ENCODE results near the gene RIOK2.
"Not testable (repeated sequence)": the region's sequence is repeated elsewhere in the genome, so short reads cannot be mapped to it uniquely, and the experiment has no call there.

Gene RIOK2

GRCh38 chr5:97193355-97193688 lies 10.3 kb upstream of the RIOK2 start:
- Histone ChIP-seq H3K4me3 (ENCODE audit: low read depth, low read length) (no peak overlapping the region), H3K9ac (ENCODE audit: low read depth, low read length) (no peak overlapping the region), H3K27me3 (ENCODE audit: control insufficient read depth, insufficient read depth, low read length) (no peaks in the 10 kb centered on the region), H3K4me1 (ENCODE audit: control insufficient read depth, insufficient read depth, low read length) (peaks cover 9% of the 10 kb centered on the region), H3K36me3 (ENCODE audit: control insufficient read depth, insufficient read depth, low read length) (no peaks in the 10 kb centered on the region), H3K9me3 (ENCODE audit: control insufficient read depth, insufficient read depth, low read length) (no peaks in the 10 kb centered on the region)

- Histone ChIP-seq H3K9ac (ENCODE audit: low read depth, low read length) (no peak overlapping the region), H3K9me3 (ENCODE audit: control insufficient read depth, insufficient read depth, low read length) (no peaks in the 10 kb centered on the region), H3K27me3 (ENCODE audit: control insufficient read depth, insufficient read depth, low read length) (no peaks in the 10 kb centered on the region), H3K4me3 (ENCODE audit: low read depth, low read length) (peak overlapping the region; percentile 10), H3K4me1 (ENCODE audit: control insufficient read depth, insufficient read depth, low read length) (peaks cover 9% of the 10 kb centered on the region), H3K36me3 (ENCODE audit: control insufficient read depth, insufficient read depth, low read length) (no peaks in the 10 kb centered on the region)
Measured at GRCh38 chr5:97192580-97193354, 9.7 kb upstream of the RIOK2 start.

GRCh38 chr5:97191893-97192292 lies 8.8 kb upstream of the RIOK2 start:
- Histone ChIP-seq H3K9ac (ENCODE audit: low read depth, low read length) (no peak overlapping the region), H3K4me1 (ENCODE audit: control insufficient read depth, insufficient read depth, low read length) (peaks cover 9% of the 10 kb centered on the region), H3K36me3 (ENCODE audit: control insufficient read depth, insufficient read depth, low read length) (no peaks in the 10 kb centered on the region), H3K27me3 (ENCODE audit: control insufficient read depth, insufficient read depth, low read length) (no peaks in the 10 kb centered on the region), H3K9me3 (ENCODE audit: control insufficient read depth, insufficient read depth, low read length) (no peaks in the 10 kb centered on the region), H3K4me3 (ENCODE audit: low read depth, low read length) (no peak overlapping the region)

GRCh38 chr5:97189523-97189922 lies 6.5 kb upstream of the RIOK2 start:
- not testable (repeated sequence) for H3K36me3 ChIP-seq (ENCODE audit: control insufficient read depth, insufficient read depth, low read length); H3K4me1 ChIP-seq (ENCODE audit: control insufficient read depth, insufficient read depth, low read length); H3K9ac ChIP-seq (ENCODE audit: low read depth, low read length); H3K9me3 ChIP-seq (ENCODE audit: control insufficient read depth, insufficient read depth, low read length); H3K27me3 ChIP-seq (ENCODE audit: control insufficient read depth, insufficient read depth, low read length); H3K4me3 ChIP-seq (ENCODE audit: low read depth, low read length)

GRCh38 chr5:97183930-97184213 lies 825 bp upstream of the RIOK2 start:
- no peaks in the 10 kb centered on the region for H3K9me3 ChIP-seq (ENCODE audit: control insufficient read depth, insufficient read depth, low read length)
- H3K4me1 ChIP-seq (ENCODE audit: control insufficient read depth, insufficient read depth, low read length), result no peaks in the 10 kb centered on the region
- H3K9ac ChIP-seq (ENCODE audit: low read depth, low read length), result no peak overlapping the region
- peak overlapping the region; percentile 89 for H3K4me3 ChIP-seq (ENCODE audit: low read depth, low read length)
- no peaks in the 10 kb centered on the region for H3K36me3 ChIP-seq (ENCODE audit: control insufficient read depth, insufficient read depth, low read length)
- H3K27me3 ChIP-seq (ENCODE audit: control insufficient read depth, insufficient read depth, low read length), result peaks cover 2% of the 10 kb centered on the region

GRCh38 chr5:97182571-97183099 lies 412 bp downstream of the RIOK2 start:
- Histone ChIP-seq H3K9ac (ENCODE audit: low read depth, low read length) (peak overlapping the region; percentile 77), H3K27me3 (ENCODE audit: control insufficient read depth, insufficient read depth, low read length) (peaks cover 2% of the 10 kb centered on the region), H3K4me3 (ENCODE audit: low read depth, low read length) (peak overlapping the region; percentile 89), H3K36me3 (ENCODE audit: control insufficient read depth, insufficient read depth, low read length) (peaks cover 7% of the 10 kb centered on the region), H3K9me3 (ENCODE audit: control insufficient read depth, insufficient read depth, low read length) (no peaks in the 10 kb centered on the region), H3K4me1 (ENCODE audit: control insufficient read depth, insufficient read depth, low read length) (no peaks in the 10 kb centered on the region)

GRCh38 chr5:97181856-97182545 lies 1.0 kb downstream of the RIOK2 start:
- Histone ChIP-seq H3K4me3 (ENCODE audit: low read depth, low read length) (peak overlapping the region; percentile 89), H3K9ac (ENCODE audit: low read depth, low read length) (no peak overlapping the region), H3K27me3 (ENCODE audit: control insufficient read depth, insufficient read depth, low read length) (peaks cover 2% of the 10 kb centered on the region), H3K36me3 (ENCODE audit: control insufficient read depth, insufficient read depth, low read length) (peaks cover 9% of the 10 kb centered on the region), H3K9me3 (ENCODE audit: control insufficient read depth, insufficient read depth, low read length) (no peaks in the 10 kb centered on the region), H3K4me1 (ENCODE audit: control insufficient read depth, insufficient read depth, low read length) (no peaks in the 10 kb centered on the region)

- H3K27me3 ChIP-seq (ENCODE audit: control insufficient read depth, insufficient read depth, low read length); H3K4me1 ChIP-seq (ENCODE audit: control insufficient read depth, insufficient read depth, low read length); H3K4me3 ChIP-seq (ENCODE audit: low read depth, low read length); H3K9me3 ChIP-seq (ENCODE audit: control insufficient read depth, insufficient read depth, low read length); H3K9ac ChIP-seq (ENCODE audit: low read depth, low read length): not testable (repeated sequence)
- peaks cover 15% of the 10 kb centered on the region for H3K36me3 ChIP-seq (ENCODE audit: control insufficient read depth, insufficient read depth, low read length)
Measured at GRCh38 chr5:97179457-97179856, 3.6 kb downstream of the RIOK2 start.

- Histone ChIP-seq H3K27me3 (ENCODE audit: control insufficient read depth, insufficient read depth, low read length) (no peaks in the 10 kb centered on the region), H3K4me1 (ENCODE audit: control insufficient read depth, insufficient read depth, low read length) (no peaks in the 10 kb centered on the region), H3K36me3 (ENCODE audit: control insufficient read depth, insufficient read depth, low read length) (peaks cover 18% of the 10 kb centered on the region), H3K4me3 (ENCODE audit: low read depth, low read length) (no peak overlapping the region), H3K9me3 (ENCODE audit: control insufficient read depth, insufficient read depth, low read length) (no peaks in the 10 kb centered on the region), H3K9ac (ENCODE audit: low read depth, low read length) (no peak overlapping the region)
Measured at GRCh38 chr5:97172227-97172626, 10.8 kb downstream of the RIOK2 start.

- Histone ChIP-seq H3K27me3 (ENCODE audit: control insufficient read depth, insufficient read depth, low read length) (no peaks in the 10 kb centered on the region), H3K9me3 (ENCODE audit: control insufficient read depth, insufficient read depth, low read length) (no peaks in the 10 kb centered on the region), H3K4me3 (ENCODE audit: low read depth, low read length) (no peak overlapping the region), H3K4me1 (ENCODE audit: control insufficient read depth, insufficient read depth, low read length) (no peaks in the 10 kb centered on the region), H3K9ac (ENCODE audit: low read depth, low read length) (no peak overlapping the region), H3K36me3 (ENCODE audit: control insufficient read depth, insufficient read depth, low read length) (peaks cover 13% of the 10 kb centered on the region)
Measured at GRCh38 chr5:97171703-97172102, 11.3 kb downstream of the RIOK2 start.

GRCh38 chr5:97167435-97167834 lies 15.6 kb downstream of the RIOK2 start:
- no peak overlapping the region for H3K4me3 ChIP-seq (ENCODE audit: low read depth, low read length)
- peaks cover 7% of the 10 kb centered on the region for H3K36me3 ChIP-seq (ENCODE audit: control insufficient read depth, insufficient read depth, low read length)
- H3K4me1 ChIP-seq (ENCODE audit: control insufficient read depth, insufficient read depth, low read length), result no peaks in the 10 kb centered on the region
- no peaks in the 10 kb centered on the region for H3K9me3 ChIP-seq (ENCODE audit: control insufficient read depth, insufficient read depth, low read length)
- no peaks in the 10 kb centered on the region for H3K27me3 ChIP-seq (ENCODE audit: control insufficient read depth, insufficient read depth, low read length)
- no peak overlapping the region for H3K9ac ChIP-seq (ENCODE audit: low read depth, low read length)

- Histone ChIP-seq H3K9me3 (ENCODE audit: control insufficient read depth, insufficient read depth, low read length) (no peaks in the 10 kb centered on the region), H3K4me1 (ENCODE audit: control insufficient read depth, insufficient read depth, low read length) (no peaks in the 10 kb centered on the region), H3K27me3 (ENCODE audit: control insufficient read depth, insufficient read depth, low read length) (no peaks in the 10 kb centered on the region), H3K4me3 (ENCODE audit: low read depth, low read length) (no peak overlapping the region), H3K9ac (ENCODE audit: low read depth, low read length) (no peak overlapping the region), H3K36me3 (ENCODE audit: control insufficient read depth, insufficient read depth, low read length) (peaks cover 3% of the 10 kb centered on the region)
Measured at GRCh38 chr5:97165726-97166125, 17.3 kb downstream of the RIOK2 start.
